HEK293T (cell line): ENCODE data around the gene FCHSD1.
A peak's percentile ranks its signal among the peaks of the same experiment; 100 is the strongest.

ENCODE experiments used
- CTCF ChIA-PET: fragments of 350-600 bp; formaldehyde crosslinking; extraction: SDS; loops from one replicate; lab custom pipeline; 2021; ENCODE audit warnings: antibody characterized with exemption, inconsistent platforms; lab: Yijun Ruan, JAX
- POLR2A ChIA-PET: fragments of 350-600 bp; formaldehyde crosslinking; extraction: SDS; loops from one replicate; lab custom pipeline; 2020; ENCODE audit warnings: antibody characterized with exemption, inconsistent platforms; lab: Yijun Ruan, JAX
- DNase-seq: peaks from one replicate; pipeline ENCODE4 v3.0.0; 2012; ENCODE audit warnings: mixed read lengths; ENCODE audit errors: extremely low spot score
- ARNT ChIP-seq: fragments of 450-650 bp; IDR thresholded peaks from 2 replicates; pipeline ENCODE4 v1.6.1; 2017; ENCODE audit warnings: mild to moderate bottlenecking
- BHLHE40 ChIP-seq: fragments of 450-650 bp; IDR thresholded peaks from 2 replicates; pipeline ENCODE4 v1.6.1; 2016; ENCODE audit warnings: mild to moderate bottlenecking, moderate library complexity, borderline replicate concordance
- CTBP1 ChIP-seq: fragments of 450-650 bp; IDR thresholded peaks from 2 replicates; pipeline ENCODE4 v1.6.1; 2016; ENCODE audit warnings: borderline replicate concordance
- ELF4 ChIP-seq: fragments of 450-650 bp; IDR thresholded peaks from 2 replicates; pipeline ENCODE4 v1.6.1; 2017; ENCODE audit warnings: antibody characterized with exemption
- FOXA1 ChIP-seq: fragments of 450-650 bp; IDR thresholded peaks from 2 replicates; pipeline ENCODE4 v1.6.1; 2016; ENCODE audit warnings: mild to moderate bottlenecking
- FOXK2 ChIP-seq: fragments of 450-650 bp; IDR thresholded peaks from 2 replicates; pipeline ENCODE4 v1.6.1; 2016; ENCODE audit warnings: mild to moderate bottlenecking
- FOXM1 ChIP-seq: fragments of 450-650 bp; IDR thresholded peaks from 2 replicates; pipeline ENCODE4 v1.6.1; 2017; ENCODE audit warnings: mild to moderate bottlenecking, borderline replicate concordance
- HDGF ChIP-seq: fragments of 450-650 bp; IDR thresholded peaks from 2 replicates; pipeline ENCODE4 v1.6.1; 2017; ENCODE audit warnings: antibody characterized with exemption, borderline replicate concordance
- L3MBTL2 ChIP-seq: fragments of 450-650 bp; conservative IDR thresholded peaks from 2 replicates; pipeline ENCODE4 v1.6.1; 2016; ENCODE audit warnings: mild to moderate bottlenecking
- LEF1 ChIP-seq: fragments of 450-650 bp; IDR thresholded peaks from 2 replicates; pipeline ENCODE4 v1.6.1; 2017; ENCODE audit warnings: mild to moderate bottlenecking, borderline replicate concordance
- NFRKB ChIP-seq: fragments of 450-650 bp; IDR thresholded peaks from 2 replicates; pipeline ENCODE4 v1.6.1; 2016; ENCODE audit warnings: mild to moderate bottlenecking, moderate library complexity
- PKNOX1 ChIP-seq: fragments of 450-650 bp; IDR thresholded peaks from 2 replicates; pipeline ENCODE4 v1.6.1; 2016
- SP1 ChIP-seq: fragments of 450-650 bp; IDR thresholded peaks from 2 replicates; pipeline ENCODE4 v1.6.1; 2017
- SUZ12 ChIP-seq: fragments of 450-650 bp; IDR thresholded peaks from 2 replicates; pipeline ENCODE4 v1.6.1; 2016; ENCODE audit warnings: mild to moderate bottlenecking
- TARDBP ChIP-seq: fragments of 450-650 bp; IDR thresholded peaks from 2 replicates; pipeline ENCODE4 v1.6.1; 2016
- ZNF384 ChIP-seq: fragments of 450-650 bp; IDR thresholded peaks from 2 replicates; pipeline ENCODE4 v1.6.1; 2016

FCHSD1 gene

GRCh38 chr5:141680751-141681201 is 29.6 kb upstream of the FCHSD1 start:
- CTCF ChIA-PET, result interaction anchor here (0.7 to 0.9 kb wide), 2 partner anchors 11 to 288 kb away, joined by 4 read pairs; partner anchors contain the start of gene RNF14
- no peak for DNase-seq
- POLR2A ChIA-PET, result interaction anchor here (2.2 to 2.5 kb wide), 2 partner anchors 11 to 44 kb away, joined by 8 to 11 read pairs; partner anchors contain the start of genes HDAC3 and RELL2
- TF ChIP-seq CTBP1 (no peak), FOXA1 (no peak), SP1 (no peak), TARDBP (no peak), FOXM1 (no peak), LEF1 (no peak), NFRKB (no peak), PKNOX1 (no peak), FOXK2 (no peak), SUZ12 (no peak)

GRCh38 chr5:141680178-141680577 is 29.0 kb upstream of the FCHSD1 start:
- TF ChIP-seq L3MBTL2 (no peak), ELF4 (no peak), NFRKB (no peak), ZNF384 (no peak), HDGF (no peak), ARNT (no peak), FOXA1 (no peak), BHLHE40 (no peak), PKNOX1 (no peak), CTBP1 (no peak), TARDBP (no peak), SUZ12 (no peak), FOXK2 (no peak)
- DNase-seq, result no peak
- CTCF ChIA-PET, result no interaction called here
- POLR2A ChIA-PET, result no interaction called here

GRCh38 chr5:141677415-141677814 is 26.2 kb upstream of the FCHSD1 start:
- DNase-seq, result peak; percentile 39
- TF ChIP-seq BHLHE40, result no peak
- TF ChIP-seq L3MBTL2, result no peak
- no peak for TF ChIP-seq ELF4
- TF ChIP-seq ARNT, result no peak
- no peak for TF ChIP-seq SP1
- TF ChIP-seq ZNF384, result no peak
- TF ChIP-seq PKNOX1, result no peak
- no peak for TF ChIP-seq FOXM1
- no peak for TF ChIP-seq LEF1
- no peak for TF ChIP-seq FOXK2
- TF ChIP-seq FOXA1, result no peak
- TF ChIP-seq SUZ12, result no peak
- no peak for TF ChIP-seq CTBP1
- TF ChIP-seq NFRKB, result no peak
- no peak for TF ChIP-seq HDGF
- TF ChIP-seq TARDBP, result no peak
- ChIA-PET CTCF (no interaction called here), POLR2A (no interaction called here)

GRCh38 chr5:141675672-141676071 is 24.5 kb upstream of the FCHSD1 start:
- ChIA-PET CTCF (interaction anchor here (1.0 kb wide), 1 partner anchor 143 kb away, joined by 3 read pairs; no protein-coding TSS in a partner anchor), POLR2A (no interaction called here)
- TF ChIP-seq HDGF, result no peak
- no peak for TF ChIP-seq LEF1
- TF ChIP-seq NFRKB, result no peak
- TF ChIP-seq SUZ12, result no peak
- no peak for TF ChIP-seq PKNOX1
- TF ChIP-seq FOXK2, result no peak
- no peak for TF ChIP-seq ARNT
- no peak for TF ChIP-seq FOXA1
- no peak for TF ChIP-seq ZNF384
- no peak for TF ChIP-seq FOXM1
- no peak for TF ChIP-seq BHLHE40
- TF ChIP-seq TARDBP, result no peak
- no peak for TF ChIP-seq CTBP1
- DNase-seq, result no peak

- DNase-seq, result no peak
- ChIA-PET CTCF (no interaction called here), POLR2A (no interaction called here)
- no peak for TF ChIP-seq L3MBTL2
- no peak for TF ChIP-seq ARNT
- TF ChIP-seq BHLHE40, result no peak
- no peak for TF ChIP-seq ELF4
- TF ChIP-seq TARDBP, result no peak
- no peak for TF ChIP-seq FOXK2
- no peak for TF ChIP-seq PKNOX1
- no peak for TF ChIP-seq CTBP1
- no peak for TF ChIP-seq ZNF384
- no peak for TF ChIP-seq LEF1
- no peak for TF ChIP-seq HDGF
- TF ChIP-seq SUZ12, result no peak
Measured at GRCh38 chr5:141674747-141675146, 23.5 kb upstream of the FCHSD1 start.
